Midbrain (tissue), 1 donor: ENCODE measurements around the gene MSI2.

ENCODE experiments used
- DNase-seq: peaks from one replicate; lab custom pipeline; 2025; lab: John Stamatoyannopoulos, UW

MSI2 gene

DNA sequence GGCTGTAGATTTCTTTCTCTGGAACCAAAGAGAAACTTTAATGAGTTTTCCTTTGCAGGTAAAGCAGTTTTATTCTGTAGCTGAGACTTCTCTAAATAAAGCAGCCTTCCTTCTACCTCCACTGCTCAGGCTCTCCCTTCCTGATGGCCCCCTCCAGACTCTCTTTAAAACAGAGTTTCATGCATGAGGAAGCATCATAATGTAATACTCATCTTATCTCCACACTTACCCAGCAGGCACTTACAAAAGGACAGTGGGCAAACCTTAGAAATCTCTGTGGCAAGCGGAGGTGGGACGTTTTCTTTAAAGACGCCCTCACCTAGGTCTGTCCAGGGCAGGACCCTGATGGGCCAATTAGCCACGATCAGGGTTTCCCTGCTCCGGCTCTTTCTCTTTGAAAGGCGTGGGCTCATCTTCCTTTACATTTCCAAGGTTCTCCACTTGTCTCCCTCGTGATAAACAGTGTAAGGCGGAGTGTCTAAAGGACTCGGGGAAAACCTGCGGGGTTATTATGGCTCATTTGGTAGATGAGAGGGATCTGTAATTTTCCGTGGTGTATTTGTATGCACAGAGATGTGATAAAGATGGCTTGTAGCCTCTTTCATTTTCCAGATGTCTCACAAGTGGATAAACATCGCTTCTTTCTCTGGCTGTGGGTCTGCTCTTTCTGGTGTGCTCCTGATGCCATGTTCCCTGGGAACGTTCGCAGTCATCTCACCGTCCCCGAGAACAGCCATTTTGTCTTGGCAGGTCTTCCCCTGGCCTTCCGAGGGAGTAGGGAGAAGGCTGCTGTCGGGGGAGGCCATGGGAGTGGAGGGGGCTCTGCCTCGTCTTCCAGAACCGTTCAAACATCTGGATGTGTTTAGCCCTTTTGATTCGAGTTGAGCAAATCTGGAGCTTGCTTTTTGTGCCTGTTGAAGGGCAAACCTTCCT is 249.8 kb downstream of the MSI2 start:
- DNase-seq, result no peak

DNA sequence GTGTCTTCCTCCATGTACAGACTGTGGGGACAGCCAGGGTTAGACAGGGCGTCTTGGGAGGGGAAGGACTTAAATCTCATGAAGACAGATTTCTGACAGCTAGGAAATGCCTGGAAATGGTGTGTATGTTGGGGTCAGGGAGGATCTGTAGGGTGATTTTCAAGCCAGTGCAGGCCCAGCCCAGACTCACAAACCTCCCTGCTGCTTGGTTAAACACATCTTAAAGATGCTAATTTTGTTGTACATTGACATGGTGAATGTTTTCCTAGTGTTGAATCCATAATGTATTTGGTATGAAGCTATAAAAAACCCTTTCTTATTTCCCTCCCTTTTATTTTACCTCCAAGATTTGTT is 250.4 kb downstream of the MSI2 start:
- DNase-seq, result no peak

DNA sequence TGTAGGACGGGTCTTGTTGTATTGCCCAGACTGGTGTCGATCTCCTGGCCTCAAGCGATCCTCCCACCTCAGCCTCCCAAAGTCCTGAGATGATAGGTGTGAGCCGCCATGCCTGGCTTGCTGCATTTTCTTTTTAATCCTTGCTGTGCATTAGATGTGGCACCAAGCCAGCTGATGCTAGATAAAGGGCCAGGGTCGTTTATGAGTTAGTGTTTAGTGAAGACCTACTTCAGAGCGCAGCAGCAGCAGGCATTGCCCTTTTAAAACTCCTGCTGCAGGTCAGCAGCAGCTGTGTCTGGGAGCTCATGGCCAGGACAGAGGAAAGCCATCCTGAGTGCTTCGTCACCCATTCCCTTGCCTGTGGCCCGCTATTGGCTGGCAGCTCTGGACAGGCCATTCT is 251.5 kb downstream of the MSI2 start:
- DNase-seq, result no peak

DNA sequence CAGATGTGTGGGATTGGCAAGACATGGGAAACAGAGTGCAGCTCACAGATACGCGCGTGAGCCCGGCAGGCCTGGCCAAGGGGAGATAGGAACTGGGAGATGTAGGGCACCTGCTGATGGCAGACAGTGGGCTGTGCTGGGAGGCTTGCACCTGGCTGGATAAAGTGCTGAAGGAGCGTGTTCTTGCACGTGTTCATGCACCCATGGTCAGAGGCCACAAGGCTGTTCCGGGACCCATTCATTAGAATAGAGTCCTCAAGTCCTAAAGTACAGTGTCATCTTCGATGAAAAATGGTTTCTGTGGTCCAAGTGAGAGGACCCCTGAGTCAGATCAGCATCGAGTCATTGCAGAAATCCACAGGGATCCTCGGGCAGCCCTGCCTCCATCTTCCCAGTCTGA is 252.3 kb downstream of the MSI2 start:
- DNase-seq, result no peak

DNA sequence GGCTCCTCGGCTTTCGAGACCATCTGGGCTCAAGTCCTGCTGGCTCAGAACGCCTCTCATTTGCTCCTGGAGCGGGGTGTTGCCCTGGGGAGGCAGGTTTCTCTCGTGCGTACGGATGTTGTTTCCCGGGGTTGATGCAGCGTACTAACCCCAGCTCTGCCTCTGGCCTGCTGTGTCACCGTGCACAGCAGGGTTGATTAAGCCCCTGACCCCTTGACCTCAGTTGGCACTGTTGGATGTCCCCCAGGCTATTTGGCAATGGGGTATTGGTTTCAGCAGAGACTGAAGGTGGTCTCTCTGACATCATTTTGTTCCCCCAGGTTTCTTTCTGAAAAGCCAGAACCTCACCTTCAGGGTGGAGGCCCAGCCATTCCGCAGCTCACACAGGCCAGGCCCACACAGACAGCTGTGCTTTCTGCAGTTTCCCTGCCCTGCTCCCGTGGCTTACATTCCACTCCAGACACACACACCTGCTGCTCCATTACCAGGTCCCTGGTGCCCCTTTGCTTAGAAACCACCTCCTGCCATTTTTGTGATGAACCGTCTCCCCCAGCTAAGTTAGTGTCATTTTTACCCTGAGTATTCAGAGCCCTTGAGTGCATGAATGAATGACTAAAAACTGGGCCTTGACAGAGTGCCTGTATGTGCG is 255.3 kb downstream of the MSI2 start:
- DNase-seq, result no peak

DNA sequence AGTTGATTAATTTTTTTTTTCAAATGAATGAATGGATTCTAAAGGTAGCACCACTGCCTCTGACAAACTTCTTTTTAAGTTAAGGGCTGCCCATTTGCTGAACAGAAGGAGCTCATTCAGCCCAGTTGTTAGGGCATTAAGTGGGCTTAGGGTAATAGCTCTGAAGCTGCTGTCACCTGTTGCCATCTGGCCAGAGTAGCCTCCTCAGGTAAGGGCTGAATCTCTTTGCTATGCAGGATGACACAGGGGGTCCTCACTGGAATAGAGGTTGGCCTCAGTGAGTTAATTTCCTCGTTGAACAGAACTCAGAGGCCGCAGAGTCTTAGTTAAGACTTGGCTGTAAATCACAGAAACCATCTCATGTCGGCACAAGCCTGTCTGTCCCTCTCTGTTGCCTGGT is 255.9 kb downstream of the MSI2 start:
- DNase-seq, result no peak

DNA sequence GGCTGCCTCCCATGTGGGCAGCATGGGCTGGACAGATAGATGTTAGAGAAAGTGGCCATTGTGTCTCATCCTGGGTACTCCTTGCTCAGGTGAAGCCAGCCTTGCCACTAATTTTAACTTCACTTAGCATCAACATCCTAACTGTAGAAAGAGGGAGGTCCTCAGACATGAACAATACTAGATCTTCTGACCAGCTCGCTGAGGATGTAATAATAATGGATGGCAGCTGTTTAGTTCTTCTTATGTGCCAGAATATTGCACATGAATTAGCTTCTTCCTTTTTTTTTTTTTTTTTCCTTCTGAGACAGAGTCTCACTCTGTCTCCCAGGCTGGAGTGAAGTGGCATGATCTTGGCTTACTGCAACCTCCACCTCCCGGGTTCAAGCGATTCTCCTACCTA is 256.4 kb downstream of the MSI2 start:
- no peak for DNase-seq

DNA sequence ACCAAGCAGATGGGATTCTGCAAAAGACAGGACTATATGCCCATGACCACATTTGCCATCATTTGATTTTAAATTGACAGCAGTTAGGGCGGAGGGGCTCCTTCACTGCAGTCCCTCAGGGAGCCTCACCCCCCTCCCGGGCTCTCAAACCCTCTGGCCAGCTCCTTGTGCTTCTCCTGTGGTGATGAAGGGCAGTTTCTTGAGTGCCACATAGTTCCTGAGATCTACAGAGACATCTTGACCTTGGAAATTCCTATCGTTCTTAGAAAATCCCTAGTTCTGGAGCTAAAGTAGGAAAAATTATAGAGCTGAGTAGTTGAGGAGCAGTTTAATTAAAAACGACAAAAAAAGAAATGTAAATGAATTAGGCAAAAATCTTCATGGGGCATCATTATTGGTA is 257.2 kb downstream of the MSI2 start:
- no peak for DNase-seq

DNA sequence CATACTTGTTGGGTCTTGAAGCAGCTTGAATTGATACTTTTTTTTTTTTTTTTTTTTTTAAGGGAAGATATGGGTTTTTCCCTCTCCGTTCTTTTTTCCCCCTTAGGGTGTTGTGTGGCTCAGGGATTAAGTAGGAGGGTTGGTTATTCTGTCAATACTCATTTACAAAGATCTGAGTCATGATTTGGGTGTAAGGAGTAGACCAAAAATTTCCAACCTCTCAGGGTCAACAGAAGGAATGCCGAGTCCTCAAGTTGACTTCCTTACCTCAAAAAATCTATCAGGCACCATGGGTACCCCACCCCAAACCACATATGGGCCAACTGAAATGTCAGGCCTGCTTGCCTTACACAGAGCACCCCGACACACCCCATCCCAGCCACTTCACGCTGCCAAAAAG is 258.3 kb downstream of the MSI2 start:
- no peak for DNase-seq

DNA sequence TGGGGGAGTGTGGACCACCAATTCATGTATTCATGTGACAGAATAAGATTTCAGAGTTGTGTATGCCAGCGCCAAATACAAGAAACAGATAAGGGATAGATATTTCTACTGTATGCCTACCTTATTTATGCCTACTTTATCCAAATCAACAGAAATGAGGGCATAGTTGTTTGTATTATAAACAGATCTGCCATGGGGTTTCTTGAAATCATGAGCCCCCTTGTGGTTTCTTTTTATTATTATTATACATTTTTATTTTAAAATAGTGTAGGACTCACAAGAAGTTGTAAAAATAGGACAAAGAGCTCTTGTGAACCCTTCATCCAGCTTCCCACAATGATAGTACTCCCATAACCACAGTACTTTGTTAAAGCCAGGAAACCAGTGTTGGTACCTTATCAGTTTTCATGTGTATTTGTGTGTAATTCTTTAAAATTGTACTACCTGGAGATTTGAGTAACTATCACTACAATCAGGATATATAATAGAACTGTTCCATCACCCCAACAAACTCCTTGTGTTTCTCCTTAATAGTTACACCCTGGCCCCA is 259.4 kb downstream of the MSI2 start:
- DNase-seq, result no peak

DNA sequence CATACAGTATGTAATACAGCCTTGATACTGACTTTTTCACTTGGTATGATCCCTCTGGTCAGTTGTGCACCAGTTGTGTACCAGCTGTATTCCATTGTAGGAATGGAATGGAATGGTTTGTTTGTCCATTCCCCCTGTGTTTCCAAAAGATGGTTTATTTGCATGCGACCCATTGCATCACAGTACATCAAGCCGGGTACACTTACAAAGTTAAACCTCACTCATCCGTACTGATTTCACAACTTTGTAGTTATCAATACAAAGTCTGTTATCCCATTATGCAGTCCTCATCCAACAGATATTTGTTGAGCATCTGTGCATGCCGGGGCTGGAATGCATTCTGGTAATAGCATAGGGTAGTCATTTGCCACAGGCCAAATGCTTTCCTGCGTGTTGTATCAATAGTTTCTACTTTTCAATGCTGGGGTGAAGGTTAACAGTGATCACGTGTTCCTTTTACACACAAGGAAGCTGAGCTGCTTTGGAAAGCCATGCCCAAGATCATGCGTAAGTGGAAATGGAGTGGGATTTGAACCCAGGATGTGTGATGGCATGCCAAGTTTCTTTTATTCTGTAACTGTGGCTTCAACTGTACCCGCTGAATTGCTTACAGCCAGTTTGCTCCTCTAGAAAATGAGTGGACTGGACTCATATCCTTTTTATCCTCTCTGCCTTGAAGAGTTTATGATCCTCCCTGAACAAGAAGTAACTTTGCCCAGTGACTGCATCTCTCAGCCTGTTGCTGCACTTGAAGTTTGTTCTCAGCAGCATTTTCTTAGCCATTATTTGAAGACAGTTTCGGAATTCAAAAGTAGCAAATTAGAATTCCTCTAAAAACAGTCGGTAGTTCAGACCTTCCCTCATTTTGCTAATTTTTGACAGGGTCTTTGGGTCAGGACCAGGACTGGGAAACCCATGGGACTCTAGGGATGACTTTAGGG is 260.2 kb downstream of the MSI2 start:
- no peak for DNase-seq

DNA sequence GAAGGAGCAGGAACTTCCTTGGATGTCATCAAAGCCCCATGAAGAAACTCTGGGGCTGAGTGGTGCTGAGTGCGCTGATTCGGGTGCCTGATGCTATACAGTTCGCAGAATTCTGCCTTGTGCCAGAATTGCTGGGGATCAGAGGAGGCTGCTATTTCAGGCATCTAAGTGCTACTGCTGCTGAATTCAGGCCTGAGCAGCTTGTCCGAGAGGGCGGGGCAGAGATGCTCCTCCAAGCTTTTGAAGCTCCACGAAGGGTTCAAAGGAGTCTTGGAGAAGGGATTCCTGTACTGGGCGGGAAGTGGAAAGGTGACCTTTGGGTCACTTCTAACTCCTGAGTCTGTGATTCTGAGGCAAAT is 260.9 kb downstream of the MSI2 start:
- DNase-seq, result no peak

DNA sequence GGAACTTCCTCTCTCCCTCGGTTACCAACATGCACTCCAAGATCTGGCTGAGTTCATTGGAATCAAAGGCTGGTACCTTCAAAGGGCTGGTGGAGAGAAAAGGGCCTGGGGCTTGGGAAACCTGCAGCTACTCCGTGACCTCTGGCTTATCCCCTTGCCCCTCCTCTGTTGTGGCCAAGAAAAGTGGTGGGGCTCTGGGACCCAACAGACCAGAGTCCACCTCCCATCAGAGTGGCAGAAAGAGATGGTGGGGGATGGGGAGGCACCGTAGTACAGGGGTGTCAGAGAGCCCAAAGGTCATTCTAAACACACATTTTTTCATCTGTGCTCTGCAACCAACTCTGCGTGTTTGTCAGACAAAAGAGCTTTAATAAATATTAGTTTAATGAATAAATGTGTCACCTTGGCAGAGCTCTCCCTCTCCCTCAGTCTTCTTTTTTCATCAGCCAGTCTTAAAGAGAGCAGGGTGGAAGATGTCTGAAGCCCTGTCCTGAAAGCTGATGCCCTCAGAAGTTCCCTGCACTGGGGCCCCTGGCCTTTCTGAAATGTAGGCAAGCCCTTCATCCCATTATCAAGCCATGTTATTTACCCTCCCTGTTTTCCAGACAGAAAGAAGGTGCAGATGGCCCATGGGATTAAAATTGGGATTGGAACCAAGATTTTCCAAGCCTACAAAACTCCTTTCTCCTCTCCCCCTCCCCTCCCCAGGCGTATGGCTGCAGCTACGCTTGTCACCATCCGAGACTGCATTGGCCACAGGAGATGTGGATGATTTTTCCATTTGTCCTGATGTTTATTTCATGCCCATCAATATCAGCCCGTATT is 261.5 kb downstream of the MSI2 start:
- DNase-seq, result no peak

DNA sequence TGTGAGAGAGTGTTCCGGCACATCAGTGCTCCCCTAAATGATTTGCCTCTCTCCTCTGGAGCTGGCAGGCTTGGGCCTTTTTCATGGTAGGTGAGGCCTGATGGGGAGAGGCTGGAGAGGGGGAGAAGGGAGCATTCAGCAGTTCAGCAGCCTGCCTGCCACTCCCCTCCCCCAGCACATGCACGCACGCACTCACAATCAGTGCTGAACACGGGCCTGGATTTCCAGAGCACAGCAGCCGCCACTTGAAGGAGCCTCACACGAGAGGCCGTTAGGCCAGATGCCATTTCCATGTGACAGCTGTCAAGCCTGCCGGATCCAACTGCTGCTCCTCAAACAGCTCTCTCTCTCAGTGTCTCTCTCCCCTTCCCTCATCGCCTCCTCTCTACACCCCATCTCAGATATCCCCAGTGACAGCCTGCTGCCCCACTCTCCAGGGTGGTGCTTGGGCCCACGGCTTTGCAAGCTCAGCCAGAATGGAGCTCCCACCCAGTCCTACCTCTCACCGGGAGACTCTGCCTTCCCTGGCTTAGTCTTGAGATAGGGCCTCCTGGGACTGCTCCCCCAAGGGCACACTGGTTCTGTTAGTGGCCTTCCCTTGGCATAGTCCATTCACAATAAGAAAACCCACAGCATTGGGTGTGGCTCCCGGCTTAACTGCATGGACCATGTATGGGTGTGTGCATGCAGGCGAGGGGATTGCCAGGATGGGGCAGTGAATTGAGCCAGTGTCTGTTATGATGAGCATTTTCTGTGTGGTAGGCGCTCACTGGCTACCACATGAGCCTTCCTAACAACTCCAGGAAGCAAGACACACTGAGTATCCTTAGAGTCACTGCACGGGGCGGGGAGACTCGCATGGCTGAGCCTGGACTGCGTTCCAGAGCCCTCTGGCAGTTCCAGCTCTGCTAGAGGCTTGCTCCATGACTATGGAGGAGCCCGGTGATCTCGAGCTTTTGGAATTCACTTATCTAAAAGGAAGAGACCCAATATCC is 262.6 kb downstream of the MSI2 start:
- DNase-seq, result no peak

DNA sequence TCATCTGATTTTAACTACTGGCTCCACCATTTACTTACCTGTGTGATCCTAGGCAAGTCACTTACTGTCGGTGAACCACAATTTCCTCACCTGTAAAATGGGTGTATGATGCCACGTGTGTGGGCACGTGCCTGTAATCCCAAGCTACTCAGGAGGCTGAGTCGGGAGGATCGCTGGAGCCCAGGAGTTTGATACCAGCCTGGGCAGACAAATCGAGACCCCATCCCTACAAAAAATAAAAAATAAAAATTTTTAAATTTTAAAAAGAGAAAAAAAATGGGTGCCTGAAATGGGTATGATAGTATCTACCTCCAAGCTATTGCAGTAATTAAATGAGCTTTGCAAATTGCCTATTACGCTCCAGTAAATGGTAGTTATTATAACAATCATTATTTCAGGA is 263.5 kb downstream of the MSI2 start:
- DNase-seq, result no peak

DNA sequence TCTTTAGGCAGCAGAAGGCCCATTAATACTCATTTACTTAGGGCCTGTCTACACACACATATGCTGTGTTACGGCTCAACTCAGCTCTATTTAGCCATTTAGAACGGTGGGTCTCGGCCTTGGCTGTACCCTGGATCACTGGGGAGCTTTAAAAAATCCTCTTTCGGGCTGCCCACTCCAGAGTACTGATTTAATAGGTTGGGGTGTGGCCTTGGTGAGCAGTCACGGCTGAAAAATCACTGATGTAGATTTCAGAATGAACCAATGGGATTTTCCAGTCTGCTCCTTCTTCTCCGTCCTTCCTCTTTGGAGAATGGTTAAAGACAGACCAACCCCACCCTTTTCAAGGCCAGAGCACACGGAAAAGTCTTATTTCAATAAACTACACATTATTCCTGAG is 265.3 kb downstream of the MSI2 start:
- DNase-seq, result no peak

DNA sequence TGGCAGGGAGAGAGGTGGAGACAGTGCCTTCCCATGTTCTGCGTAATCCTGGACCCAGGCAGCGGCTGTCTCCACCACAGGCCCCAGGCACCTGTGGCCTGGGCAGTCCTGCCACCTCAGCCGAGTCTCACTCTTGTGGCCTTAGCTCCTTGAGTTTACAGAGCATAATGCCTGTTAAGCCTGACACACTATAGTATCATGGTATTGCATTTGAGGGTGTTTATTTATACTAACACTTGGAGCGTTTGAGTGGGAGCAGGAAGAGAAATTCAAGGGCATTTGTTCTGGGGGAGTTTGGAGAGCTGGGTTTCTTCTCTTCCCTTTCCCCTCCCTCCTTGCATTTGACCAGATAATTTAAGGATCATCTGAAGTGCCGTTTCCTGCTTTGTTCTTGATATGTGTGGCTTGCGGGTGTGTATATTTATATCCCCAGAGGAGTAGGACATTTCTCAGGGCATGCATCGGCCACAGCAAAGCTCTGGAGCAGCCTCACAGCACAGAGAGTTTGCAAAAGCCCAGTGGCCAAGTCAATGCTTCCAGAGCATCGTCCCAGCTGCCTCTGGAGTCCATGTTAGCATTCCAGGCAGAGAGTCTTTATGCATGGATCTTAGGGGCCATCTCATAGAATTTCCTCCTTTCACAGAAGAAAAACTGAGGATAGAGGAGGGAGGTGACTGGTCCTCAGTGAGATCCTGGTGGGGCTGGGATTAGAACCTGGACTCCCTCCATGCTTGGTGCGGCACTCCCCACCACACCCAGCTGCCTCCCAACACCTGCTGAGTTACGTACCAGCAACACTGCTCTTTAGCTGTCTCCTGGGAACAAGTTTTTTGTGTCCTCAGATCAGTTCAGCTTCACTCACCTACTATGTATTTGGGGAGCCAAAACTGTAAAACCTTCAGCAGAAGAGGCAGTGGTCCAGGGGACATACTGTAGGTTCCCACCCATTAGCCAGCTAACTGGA is 266.0 kb downstream of the MSI2 start:
- DNase-seq, result no peak

DNA sequence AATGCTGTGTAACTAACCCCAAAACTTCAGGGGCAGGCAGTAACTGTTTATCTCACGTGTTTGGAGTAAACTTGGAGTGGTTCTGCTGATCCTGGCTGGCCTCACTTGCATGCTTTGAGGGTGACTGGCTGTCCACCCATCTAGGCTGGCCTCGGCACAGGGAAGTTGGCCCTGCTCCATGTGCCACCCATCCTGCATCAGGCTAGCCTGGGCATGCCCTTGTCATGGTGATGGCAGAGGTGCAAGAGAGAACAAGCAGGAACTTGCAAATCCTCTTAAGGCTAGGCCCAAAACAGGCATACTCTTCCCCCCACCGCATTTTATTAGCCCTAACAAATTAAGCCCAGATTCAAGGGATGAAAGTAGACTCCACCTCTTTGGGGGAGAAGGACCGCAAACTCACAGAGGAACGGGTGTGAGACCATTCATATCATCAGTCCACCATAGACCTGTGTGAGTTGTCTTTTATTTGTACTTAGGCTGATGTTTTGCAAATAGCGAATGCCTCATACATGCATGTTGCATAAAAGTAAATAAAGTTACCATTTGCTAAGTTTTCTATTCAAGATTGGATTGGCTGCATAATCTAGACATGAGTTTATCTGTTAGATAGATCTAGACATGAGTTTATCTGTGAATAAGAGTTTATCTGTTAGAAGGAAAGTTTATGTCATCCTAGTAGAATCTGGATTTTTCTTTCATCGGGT is 267.8 kb downstream of the MSI2 start:
- DNase-seq, result no peak
